Keratinocyte (primary cell): ENCODE measurements around the gene TMEM87A.

Experiments
- CTCF ChIP-seq, 3 experiments: IDR thresholded peaks in 1 of 3; conservative IDR thresholded peaks in 1 of 3; optimal IDR thresholded peaks in 1 of 3; 2 replicates in 2 of 3; 3 replicates in 1 of 3; pipeline versions ENCODE3 to v1.5.1; 2011; ENCODE audit warnings: low read length in 3 of 3, mild to moderate bottlenecking in 3 of 3, moderate library complexity in 2 of 3, control low read depth in 1 of 3, inconsistent platforms in 1 of 3; ENCODE audit not compliant: insufficient read depth in 2 of 3; ENCODE audit errors: extremely low read depth in 1 of 3
- EZH2 ChIP-seq: IDR thresholded peaks from one replicate; pipeline ENCODE4 v1.6.1; 2012; ENCODE audit warnings: inconsistent platforms, mild to moderate bottlenecking, low read length, moderate library complexity

DNA sequence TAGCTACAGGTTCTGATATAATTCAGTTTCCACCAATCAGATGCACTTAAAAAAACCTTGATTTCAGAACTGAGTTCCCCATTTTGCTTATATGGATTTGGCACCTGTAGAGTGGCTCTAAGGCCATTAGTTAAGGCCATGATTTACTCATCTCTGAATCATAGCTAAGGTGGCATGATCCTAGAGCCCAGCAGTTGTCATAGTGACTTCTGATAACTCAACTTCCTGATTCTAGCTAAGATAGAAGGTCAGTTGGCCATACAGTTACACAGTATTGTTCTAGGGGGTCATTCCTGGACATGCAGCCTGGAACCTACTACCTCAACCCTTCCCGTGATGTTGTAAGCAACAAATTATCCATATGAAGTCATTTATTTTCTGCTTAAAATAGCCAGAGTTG is 15.9 kb upstream of the TMEM87A start:
- TF ChIP-seq EZH2 (no peak), CTCF (optimal IDR thresholded peaks at IDR 0.05 in 1 of 3, IDR thresholded peaks at IDR 0.05 in 1 of 3, conservative IDR thresholded peaks at IDR 0.05 in 1 of 3; ENCODE audit: extremely low read depth in 1 of 3, insufficient read depth in 2 of 3, low read length in 3 of 3) (no peak)
